CD4-positive, alpha-beta T cell treated with Interleukin-4 for 1 hour (primary cell): ENCODE measurements around the gene GRIA1.

Experiments used
- DNase-seq, 2 donors: peaks; one replicate each; pipeline ENCODE4 v3.0.0-alpha.2; 2020 to 2022

GRIA1 gene

DNA sequence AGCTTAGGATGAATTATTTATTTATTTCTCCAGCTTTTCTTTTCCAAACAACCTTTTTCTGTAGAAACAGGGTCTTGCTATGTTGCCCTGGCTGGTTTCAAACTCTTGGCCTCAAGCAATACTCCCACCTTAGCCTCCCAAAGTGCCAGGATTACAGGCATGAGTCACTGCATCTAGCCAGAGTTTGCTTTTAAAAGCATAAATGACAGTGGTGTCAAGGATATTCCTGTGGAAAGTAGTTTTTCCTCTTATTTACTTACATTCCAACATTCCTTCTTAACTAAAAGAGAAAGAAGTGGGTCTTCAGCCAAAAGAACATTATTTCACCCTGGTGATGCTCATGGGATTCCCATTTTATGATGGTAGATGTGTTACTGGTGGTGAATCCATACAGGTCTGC is 62.4 kb downstream of the GRIA1 start:
- no peak for DNase-seq

DNA sequence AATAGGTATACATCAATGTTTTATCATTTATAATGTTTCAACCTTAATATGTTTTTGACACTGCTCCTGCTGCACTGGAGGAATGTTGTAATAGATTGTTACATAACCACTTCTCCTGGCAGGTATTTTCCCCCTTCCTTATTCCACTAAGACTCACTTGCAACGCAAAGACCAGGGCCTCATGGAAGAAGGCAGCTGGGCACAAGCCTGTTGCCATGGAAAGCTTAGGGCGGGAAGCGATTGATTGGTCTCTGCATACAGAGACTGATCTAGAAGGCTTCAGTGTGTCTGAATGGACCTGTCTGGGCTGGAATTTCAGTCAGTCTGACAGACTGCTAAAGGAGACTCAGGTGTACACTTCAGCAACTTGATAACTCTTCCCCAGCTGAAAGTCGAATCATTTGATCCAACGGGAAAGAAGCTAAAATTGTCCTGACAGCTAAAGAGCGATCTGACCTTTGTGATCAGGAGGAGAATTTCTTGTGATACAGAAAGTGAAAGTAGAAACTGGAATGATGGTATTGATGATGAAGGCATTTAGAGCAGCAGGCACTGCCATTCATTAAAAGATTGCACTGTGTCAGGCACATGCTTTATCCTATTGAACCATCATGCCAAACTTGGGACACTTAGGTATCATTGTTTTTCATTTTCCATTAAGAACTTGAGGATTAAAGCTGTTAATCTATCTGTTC is 65.1 kb downstream of the GRIA1 start:
- DNase-seq, result no peak

DNA sequence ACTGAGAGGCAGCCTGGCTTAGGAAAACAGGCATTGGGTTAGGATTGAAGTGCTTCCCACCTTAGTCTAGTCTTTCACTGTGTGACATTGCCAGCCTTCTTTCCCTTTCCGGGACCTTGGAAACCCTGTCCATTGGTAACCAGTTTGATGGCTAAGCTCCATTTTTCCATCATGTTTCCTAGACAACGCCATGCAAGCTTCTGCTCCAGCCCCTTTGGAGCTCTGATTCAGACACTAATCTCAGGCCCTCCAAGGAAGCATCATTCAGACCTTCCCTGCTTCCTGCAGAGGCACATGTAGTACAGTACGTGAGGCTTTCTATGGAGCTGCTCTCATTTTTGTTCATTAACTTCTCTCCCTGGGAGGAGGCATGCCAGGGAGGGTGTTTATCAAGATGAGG is 68.5 kb downstream of the GRIA1 start:
- DNase-seq, result no peak

DNA sequence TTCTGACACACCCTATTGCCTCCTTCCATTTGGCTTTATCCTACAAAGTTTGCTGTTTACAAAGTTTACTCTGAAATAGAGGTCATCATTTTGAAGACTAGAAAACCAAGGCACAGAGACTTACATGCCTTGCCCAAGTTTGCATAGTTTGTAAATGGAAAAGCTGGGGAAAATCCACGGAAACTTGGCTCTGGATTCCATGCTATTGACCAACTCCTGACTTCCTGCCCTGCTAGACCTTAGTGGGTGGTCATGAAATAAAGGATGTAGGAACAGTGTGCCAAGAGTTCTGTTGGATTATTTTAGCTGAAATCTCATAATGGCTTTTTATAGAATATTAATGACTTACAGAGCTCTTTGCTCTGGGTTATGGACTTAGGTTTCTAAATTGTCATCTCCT is 69.5 kb downstream of the GRIA1 start:
- no peak for DNase-seq

DNA sequence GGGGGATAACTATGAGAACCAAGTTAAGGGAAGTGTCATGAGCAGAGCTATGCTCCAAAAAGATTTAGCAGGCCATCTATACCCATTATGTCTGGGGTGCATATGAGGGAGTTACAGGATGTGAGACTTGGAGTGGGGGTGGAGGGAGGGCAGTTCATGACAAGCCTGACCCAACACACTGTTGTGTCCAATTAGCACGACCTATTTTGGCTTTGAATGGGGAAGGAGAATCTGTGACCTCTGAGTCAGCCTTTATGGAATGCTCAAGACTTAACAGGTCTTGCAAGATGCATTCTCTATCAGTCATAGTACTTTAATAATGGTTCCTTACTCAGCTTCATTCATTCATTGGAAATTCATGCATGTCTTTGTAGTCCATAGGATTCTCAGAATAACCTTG is 71.7 kb downstream of the GRIA1 start:
- DNase-seq, result no peak

DNA sequence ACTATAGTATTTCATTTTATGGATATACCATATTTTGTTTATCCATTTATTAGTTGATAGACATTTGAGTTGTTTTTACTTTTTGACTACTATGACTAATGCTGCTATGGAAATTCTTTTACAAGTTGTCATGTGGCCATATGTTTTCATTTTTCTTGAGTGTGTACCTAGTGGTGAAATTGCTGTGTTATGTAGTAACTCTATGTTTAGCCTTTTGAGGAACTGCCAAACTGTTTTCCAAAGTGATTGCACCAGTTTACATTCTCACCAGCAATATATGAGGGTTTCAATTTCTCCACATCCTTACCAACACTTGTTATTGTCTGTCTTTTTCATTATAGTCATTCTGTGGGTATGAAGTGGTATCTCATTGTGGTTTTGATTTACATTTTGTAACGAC is 75.4 kb downstream of the GRIA1 start:
- no peak for DNase-seq

DNA sequence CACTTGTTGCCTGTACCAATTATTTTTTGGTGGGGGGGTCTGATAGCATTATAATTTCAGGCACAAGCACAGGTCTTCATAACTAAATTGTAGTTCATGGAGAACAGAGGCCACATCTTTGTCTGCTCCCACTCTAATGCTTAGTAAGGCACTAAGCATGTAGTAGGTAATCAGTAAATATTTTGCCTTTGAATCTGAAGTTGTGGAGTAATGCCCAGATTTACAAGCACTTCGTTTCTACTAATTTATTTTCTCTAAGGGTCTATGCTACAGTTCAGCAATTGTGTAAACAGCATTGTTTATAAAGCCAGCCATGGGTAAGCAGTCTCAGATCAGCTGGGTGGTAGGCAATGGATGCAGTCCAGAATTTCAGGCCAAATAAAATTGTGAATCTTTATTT is 78.6 kb downstream of the GRIA1 start:
- DNase-seq, result no peak

DNA sequence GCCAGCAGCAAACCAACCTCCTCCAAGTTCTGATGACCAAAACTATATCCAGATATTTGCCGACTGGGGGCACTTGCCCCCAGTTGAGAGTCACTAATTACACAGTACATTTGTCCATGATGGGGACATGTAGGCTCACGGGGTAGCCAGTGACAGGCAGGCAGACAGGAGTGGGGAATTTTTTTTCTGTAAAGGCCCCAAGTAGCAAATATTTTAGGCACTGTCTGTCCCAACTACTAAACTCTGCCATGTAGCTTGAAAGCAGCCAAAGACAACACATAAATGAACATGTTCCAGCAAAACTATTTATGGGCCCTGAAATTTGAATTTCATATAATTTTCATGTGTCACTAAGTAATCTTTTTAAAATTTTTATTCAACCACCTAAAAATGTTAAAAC is 80.7 kb downstream of the GRIA1 start:
- DNase-seq, result no peak

DNA sequence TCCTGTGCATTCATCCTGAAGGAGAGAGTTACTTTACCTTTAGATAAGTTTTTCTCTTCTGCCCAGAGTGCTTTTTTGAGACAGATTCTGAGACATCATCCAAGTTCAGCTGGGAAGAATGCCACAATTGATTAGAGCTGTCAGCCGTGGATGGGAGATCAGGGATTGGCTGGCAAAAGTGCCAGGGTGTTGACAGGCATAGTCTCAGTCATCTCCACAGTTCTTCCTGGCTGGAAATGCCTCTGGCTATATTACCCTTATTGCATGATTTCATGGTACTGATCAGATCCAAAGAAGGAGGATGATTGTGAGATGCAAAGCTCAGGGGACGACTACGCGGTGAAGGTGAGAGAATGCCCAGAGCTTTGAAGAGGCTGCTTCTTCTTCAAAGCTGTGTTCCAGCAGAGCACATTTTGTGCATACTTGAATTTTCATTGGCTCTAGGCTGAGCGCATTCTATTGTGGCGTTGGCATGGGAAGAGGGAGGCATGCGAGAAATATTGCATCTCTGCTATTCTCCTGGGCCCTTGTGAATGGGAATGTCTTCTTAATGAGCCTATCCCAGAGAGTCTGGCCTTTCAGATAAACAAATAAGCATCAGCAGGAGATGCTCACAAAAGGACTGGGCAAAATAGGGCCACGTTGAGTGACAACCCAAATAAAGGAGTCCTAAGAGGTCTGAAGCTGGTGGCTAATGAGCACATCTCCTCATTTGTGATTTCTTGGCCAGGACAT is 82.1 kb downstream of the GRIA1 start:
- no peak for DNase-seq

DNA sequence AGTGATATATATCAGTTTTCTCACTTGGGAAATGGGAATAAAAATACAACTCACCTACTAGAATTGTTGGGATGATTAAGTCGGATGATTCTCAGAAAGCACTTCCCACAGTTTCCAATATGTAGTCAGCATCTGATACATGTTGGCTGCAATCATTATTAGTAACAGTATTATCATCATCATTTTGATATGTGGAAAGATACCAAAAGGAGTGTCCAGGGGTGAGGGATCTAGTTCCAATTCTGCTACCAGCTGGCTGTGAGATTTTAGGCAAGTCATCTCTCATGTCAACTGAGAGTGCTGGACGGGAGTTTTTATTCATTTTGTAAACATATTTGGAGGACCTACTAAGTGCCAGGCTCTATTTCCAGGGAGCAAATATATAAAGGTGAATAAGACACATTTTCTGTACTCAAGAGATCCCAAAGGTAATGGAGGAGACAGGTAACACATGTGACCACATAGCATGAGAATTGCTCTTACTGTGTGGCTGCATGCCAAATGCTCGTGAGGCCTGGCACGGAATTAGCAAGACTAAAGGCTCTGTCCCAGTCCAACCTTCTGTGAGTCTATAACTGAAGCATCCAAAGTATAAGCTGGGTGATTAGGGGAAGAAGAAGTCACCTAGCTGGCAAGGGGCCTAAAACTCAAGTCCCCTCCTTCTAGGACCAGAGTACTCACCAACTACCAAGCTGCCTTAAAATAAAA is 83.0 kb downstream of the GRIA1 start:
- DNase-seq, result no peak

DNA sequence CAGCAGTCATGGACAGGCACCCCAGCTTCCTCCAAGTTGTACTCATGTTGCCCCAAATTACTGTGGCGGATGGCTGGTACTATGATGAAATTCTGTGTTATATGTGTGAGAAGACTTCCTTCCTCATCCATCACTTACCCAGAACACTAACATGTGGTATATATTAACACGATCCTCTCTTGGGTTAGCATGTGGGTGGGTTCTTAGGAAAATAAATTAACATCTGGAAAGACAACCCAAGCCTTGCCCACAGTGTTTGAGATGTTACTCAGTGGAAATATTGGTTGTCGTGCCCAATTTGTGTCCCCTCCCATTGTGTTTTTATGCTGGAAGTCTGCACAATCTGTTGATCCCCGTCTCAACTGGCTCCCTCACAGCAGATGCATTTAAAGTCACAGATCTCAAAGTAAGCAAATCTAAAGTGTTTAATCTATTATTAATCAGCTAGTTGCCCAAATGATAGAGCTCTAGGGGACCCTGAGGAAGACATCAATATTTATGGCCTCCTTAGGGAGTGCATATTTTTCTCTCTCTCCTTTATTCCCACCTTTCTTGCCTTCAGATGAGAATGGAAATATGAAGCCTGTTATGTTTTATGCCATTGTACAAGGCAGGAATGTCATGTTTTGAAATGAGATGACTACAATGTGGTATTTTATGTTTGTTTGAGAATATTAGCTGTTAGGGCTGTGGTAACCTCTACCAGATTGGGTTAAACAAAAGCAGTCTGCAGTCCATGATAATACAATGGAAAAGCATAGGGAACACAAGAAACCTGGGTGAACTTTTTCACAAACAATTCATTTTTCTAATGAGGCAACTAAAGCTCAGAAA is 93.9 kb downstream of the GRIA1 start:
- DNase-seq, result no peak

DNA sequence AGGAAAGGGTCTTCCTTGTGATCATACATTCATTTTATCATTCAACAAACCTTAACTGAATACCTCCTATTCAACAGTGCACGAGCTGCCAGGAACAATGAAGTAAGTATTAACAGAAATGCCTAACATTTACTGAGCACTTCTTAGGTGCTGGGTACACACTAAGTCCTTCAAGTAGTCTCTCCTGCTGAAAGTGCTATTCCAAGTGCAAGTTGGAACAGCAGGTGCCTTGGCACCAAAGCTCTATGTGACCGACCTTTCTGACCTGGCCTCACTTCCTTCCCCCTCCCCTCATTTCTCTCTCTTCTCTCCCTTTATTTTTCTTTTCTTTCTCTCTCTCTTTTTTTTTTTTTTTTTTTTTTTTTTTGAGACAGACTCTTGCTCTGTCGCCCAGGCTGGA is 94.5 kb downstream of the GRIA1 start:
- no peak for DNase-seq

DNA sequence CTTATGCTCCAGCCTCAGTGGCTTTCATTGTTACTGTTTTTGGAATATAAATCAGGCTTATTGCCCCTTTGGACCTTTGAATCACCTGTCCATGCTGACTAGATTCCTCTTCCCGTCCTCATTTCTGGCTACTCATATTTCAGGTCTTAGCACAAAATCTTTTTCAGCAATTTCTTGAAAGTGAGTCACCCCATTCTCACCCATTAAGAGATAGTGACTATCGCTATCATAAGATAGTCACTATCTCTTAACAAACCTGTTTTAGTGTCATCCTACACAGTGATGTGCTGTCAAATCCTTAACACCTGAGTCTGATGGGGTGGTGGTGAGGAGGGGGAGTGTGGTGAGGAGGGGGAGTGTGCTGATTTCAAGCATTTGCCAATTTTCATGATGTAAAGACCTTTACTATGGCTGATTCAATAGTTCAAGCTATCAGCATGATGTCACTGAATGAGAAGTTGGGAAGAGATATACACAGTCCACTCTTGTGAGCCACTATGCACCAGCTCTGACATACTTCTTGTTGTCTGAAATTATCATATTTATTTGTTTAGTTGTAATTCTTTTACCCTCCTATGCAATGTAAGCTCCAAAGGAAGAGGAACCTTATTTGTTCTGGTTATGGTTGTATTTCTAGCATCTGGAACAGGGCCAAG is 95.3 kb downstream of the GRIA1 start:
- no peak for DNase-seq

DNA sequence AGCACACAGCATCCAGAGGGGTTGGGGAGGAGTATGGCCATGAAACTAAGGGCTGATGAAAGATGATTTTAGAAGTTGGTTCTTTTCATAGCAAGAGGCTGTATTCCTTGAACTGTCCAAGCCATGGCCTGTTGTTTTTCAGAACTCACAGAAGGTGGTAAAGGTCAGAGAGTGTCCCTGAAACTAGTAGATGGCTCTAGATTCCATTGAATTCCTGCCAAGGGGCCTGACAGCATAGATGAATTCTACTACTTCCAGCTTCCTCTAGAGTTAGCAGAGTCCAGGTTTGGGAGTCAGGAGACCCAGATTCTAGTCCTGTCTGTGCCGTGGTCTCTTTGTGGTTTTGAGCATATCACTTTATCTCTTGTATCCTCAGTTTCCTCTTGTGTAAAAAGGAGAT is 101.6 kb downstream of the GRIA1 start:
- DNase-seq, result no peak

DNA sequence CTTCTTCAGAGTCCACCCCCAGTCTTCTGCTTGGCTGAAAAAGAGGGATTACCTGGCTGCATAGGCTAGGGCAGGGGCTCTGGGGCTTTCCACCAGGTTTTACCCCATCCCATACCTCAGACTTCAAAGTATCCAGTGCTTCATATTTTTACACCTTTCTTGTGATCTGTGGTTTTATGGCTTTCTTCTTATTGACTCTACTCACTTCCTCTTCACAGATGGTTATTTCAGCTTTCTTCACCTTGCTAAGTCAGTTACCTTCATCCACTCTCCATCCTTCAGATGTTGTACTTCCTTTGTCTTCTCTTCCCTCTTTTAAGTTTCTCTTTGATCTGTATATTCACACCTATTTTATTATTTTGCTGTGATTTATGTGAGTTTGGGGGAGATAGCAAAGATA is 104.3 kb downstream of the GRIA1 start:
- no peak for DNase-seq

DNA sequence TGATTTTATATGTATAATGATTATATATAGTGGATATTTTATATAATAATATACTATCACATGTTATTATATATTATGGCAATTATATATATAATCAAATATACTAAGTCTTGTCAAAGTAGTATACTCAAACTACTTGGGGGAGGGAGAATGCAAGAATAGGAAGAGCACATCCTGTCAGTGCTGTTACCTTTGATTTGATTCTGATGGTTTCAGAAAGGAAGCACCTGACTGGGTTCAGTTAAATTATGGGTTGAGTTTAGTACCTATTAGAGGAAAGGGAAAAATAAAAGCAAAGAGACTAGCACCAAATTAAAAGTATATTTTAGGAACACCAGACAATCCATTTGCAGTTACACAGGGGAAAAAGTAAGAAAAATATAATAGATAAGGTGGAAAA is 107.6 kb downstream of the GRIA1 start:
- DNase-seq, result no peak

DNA sequence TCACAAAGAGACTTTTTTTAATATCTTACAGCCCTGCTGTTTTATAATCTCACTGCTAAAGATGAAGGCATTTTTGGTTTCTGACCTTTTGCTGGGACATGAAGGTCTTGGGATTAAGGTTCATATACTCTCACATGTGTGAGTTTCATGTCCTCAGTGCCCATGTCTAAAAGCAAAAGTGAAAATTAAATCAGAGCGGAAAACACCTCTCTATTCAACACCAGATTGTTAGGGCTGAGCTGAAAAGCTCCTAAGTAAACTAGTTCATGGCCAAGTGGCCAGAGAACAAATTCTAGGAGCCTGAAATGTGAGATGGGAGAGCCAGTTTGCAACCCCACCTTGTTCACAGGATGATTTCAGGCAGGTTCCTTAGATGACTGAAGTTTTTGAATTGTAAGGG is 110.9 kb downstream of the GRIA1 start:
- no peak for DNase-seq

DNA sequence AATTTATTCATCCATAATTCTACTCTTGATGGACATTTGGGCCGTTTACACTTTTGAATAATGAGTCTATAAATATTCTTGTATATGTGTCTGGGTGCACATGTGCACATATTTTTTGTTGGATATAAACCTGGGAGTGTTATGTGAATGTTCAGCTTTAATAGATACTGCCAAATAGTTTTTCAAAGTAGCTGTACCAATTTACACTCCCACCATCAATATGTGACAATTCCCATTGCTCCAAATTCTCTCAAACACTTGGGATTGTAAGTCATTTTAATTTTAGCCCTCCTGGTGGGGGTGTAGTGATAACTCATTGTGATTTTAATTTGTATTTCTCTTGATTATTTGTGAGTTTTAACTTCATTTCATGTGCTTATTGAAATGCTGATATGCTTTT is 114.9 kb downstream of the GRIA1 start:
- DNase-seq, result no peak

DNA sequence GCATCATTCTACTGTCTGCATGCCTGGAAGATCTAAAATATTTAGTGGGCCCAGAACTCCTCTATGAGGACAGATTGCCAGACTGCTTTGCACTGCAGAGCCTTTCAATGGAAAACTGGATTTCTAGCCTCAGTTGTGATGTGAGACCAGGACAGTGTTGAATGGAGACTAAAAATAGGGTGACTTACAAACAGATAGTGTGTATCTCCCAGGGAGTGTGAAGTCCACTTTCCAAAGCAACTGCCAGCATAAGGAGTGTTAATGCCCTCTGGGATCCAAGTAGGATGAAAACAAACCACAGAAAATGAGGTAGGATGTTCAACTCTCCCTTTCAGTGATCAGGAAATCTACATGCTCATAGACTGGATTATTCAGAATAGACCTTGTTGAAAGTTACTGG is 119.5 kb downstream of the GRIA1 start:
- DNase-seq, result no peak

DNA sequence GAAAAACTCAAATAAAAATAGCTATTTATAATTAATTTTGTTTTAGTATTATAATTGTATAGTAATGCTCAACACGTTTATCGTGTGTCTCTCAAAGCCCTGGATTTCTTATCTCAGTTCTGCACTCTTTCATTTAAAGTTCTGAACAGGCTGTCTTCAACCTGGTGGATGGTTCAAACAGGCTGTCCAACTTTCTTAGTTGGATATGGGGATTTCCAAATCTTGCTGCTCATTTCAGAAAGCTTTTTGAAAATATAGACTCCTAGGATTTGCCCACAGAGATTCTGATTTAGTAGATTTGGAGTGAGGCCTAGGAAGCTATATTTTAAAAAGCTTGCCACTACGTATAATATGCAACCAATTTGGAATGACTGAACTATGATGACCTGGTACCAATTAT is 120.3 kb downstream of the GRIA1 start:
- DNase-seq, result no peak

DNA sequence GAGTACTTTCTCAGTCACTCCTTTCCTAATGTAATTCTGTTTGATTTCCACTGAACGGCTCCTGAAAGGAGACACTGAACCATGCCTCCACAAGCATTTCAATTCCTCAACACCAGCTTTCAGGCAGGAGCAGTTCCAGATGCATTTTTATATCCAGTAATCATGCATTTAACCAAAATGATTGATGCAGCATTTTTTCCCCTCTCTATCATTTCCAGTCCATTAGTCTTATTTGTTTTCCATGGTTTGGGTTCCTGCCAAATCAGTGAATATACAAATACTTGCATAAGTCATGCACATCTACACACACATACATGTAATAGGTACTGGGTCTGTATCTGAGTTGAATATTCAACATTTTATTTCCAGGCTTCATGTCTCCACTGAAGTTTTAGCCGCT is 122.7 kb downstream of the GRIA1 start:
- no peak for DNase-seq

DNA sequence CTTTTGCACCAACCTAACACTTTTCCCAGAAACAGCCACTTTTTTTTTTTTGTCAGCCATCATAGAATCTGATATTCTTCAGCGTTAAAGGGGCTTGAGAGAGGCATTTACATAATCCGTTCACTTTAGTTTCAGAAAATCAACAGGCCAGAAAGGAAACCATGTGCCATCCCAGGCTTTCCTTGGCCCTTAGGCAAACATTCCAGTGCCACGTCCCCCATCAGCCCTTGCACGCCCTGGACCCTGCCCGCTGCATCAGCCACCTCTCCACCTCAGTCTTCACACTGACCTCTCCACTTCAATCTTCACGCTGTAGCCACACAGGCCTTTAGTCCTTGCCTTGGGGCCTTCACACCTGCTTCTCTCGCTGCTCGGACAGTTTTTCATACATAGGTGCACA is 123.2 kb downstream of the GRIA1 start:
- no peak for DNase-seq

DNA sequence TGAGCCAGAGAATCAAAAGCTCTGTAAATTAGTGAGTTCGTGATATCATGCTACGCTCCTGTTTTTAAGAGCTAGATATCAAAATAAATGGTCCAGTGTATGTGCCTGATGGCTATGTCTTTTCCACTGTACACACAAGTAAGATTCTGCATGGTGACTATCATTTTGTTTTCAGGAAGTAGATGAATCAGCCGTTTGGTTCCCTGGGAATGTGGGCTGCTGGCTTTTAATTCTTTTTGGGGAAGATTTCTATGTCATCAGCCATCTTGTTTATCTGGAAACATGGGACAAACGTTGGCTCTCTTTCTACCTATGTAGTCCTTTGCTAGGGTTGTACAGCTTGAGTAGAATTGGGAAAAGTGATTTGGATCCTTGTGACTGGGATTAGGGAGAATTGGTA is 126.7 kb downstream of the GRIA1 start:
- DNase-seq, result no peak
